ENCODE measurements around the gene EDNRB.

DNA sequence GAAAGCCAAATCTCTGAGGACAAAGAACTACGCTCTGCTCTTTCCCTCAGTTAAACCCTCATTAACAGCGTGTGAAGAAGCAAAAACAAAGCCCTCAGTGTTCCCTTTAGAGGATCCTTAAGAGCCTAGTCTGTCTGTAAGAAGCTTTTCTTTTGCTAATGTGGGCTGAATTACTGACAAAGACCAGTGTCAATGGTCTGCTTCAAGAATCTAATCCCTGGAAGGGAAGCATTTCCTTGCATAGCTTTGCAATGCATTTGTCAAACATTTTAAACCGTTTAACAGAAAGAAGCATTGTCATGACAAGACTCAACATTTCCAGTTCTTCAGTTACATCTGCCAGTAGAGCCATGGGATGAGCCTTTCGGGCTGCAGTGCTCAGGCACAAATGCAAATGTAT is 64.9 kb downstream of the EDNRB start:
- TF ChIP-seq, protein P1, sequence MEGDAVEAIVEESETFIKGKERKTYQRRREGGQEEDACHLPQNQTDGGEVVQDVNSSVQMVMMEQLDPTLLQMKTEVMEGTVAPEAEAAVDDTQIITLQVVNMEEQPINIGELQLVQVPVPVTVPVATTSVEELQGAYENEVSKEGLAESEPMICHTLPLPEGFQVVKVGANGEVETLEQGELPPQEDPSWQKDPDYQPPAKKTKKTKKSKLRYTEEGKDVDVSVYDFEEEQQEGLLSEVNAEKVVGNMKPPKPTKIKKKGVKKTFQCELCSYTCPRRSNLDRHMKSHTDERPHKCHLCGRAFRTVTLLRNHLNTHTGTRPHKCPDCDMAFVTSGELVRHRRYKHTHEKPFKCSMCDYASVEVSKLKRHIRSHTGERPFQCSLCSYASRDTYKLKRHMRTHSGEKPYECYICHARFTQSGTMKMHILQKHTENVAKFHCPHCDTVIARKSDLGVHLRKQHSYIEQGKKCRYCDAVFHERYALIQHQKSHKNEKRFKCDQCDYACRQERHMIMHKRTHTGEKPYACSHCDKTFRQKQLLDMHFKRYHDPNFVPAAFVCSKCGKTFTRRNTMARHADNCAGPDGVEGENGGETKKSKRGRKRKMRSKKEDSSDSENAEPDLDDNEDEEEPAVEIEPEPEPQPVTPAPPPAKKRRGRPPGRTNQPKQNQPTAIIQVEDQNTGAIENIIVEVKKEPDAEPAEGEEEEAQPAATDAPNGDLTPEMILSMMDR (conservative IDR thresholded peaks at IDR 0.05; ENCODE audit: low read length) = no peak
- TF ChIP-seq EZH2phosphoT487 (IDR thresholded peaks at IDR 0.05; ENCODE audit: borderline replicate concordance) = no peak

All from Loucy (cell line).